Liver (tissue), 9 donors: ENCODE measurements around the gene CTBS. TPM values are rescaled to one million over a fixed set of nuclear protein-coding genes. Genes with fewer than 3 reads are reported as not detected.

Experiments used
- DNase-seq: peaks from one replicate; pipeline ENCODE4 v3.0.0-alpha.2; 2017; ENCODE audit warnings: low spot score
- H3K27ac ChIP-seq, 2 donors: one replicate each; pipeline ENCODE4 v1.7.0; 2013; ENCODE audit warnings: inconsistent platforms in 2 of 2, low read length in 2 of 2, control low read depth in 1 of 2, low read depth in 1 of 2, mild to moderate bottlenecking in 1 of 2
- H3K27me3 ChIP-seq, 4 donors: one replicate each; pipeline versions ENCODE4 v1.6.1 to v1.7.0; 2013; ENCODE audit warnings: low read length in 3 of 4, inconsistent platforms in 1 of 4, mild to moderate bottlenecking in 1 of 4, moderate library complexity in 1 of 4; ENCODE audit not compliant: control insufficient read depth in 4 of 4, insufficient read depth in 4 of 4
- H3K36me3 ChIP-seq, 4 donors: one replicate each; pipeline versions ENCODE4 v1.6.1 to v1.7.0; 2013; ENCODE audit warnings: low read length in 3 of 4, mild to moderate bottlenecking in 3 of 4, low read depth in 1 of 4, moderate library complexity in 1 of 4; ENCODE audit not compliant: control insufficient read depth in 4 of 4, insufficient read depth in 3 of 4
- H3K4me1 ChIP-seq, 4 donors: one replicate each; pipeline versions ENCODE4 v1.6.1 to v1.7.0; 2013; ENCODE audit warnings: low read length in 3 of 4, mild to moderate bottlenecking in 3 of 4, moderate library complexity in 1 of 4; ENCODE audit not compliant: control insufficient read depth in 4 of 4, insufficient read depth in 4 of 4
- H3K4me3 ChIP-seq, 3 donors: one replicate each; pipeline versions ENCODE4 v1.6.1 to v1.7.0; 2013; ENCODE audit warnings: low read length in 3 of 3, control low read depth in 1 of 3, low read depth in 1 of 3, mild to moderate bottlenecking in 1 of 3
- H3K9ac ChIP-seq, 2 donors: one replicate each; pipeline ENCODE4 v1.7.0; 2013; ENCODE audit warnings: low read length in 2 of 2, mild to moderate bottlenecking in 2 of 2, moderate library complexity in 2 of 2, control low read depth in 1 of 2, low read depth in 1 of 2
- H3K9me3 ChIP-seq, 4 donors: one replicate each; pipeline versions ENCODE4 v1.6.1 to v1.7.0; 2013; ENCODE audit warnings: low read length in 3 of 4; ENCODE audit not compliant: control insufficient read depth in 4 of 4
- EGR1 ChIP-seq, 2 donors: IDR thresholded peaks; 2 replicates each; pipeline ENCODE4 v1.6.1; 2016 to 2018; ENCODE audit warnings: antibody characterized with exemption in 2 of 2, low read depth in 2 of 2
- FOXA1 ChIP-seq: IDR thresholded peaks from 2 replicates; pipeline ENCODE4 v1.6.1; 2016; ENCODE audit warnings: antibody characterized with exemption
- GABPA ChIP-seq, 2 donors: IDR thresholded peaks in 1 of 2; conservative IDR thresholded peaks in 1 of 2; 2 replicates each; pipeline ENCODE4 v1.6.1; 2016; ENCODE audit warnings: antibody characterized with exemption in 2 of 2, mild to moderate bottlenecking in 1 of 2, moderate library complexity in 1 of 2
- HNF4A ChIP-seq, 2 donors: conservative IDR thresholded peaks; 2 replicates each; pipeline ENCODE4 v1.6.1; 2016; ENCODE audit warnings: antibody characterized with exemption in 2 of 2, mild to moderate bottlenecking in 2 of 2
- HNF4G ChIP-seq: IDR thresholded peaks from 2 replicates; pipeline ENCODE4 v1.6.1; 2016; ENCODE audit warnings: antibody characterized with exemption
- JUND ChIP-seq, 2 donors: IDR thresholded peaks; 2 replicates each; pipeline ENCODE4 v1.6.1; 2016; ENCODE audit warnings: antibody characterized with exemption in 2 of 2
- NR2F2 ChIP-seq: IDR thresholded peaks from 2 replicates; pipeline ENCODE4 v1.6.1; 2016; ENCODE audit warnings: antibody characterized with exemption
- RAD21 ChIP-seq, 2 donors: IDR thresholded peaks; 2 replicates each; pipeline ENCODE4 v1.6.1; 2016; ENCODE audit warnings: antibody characterized with exemption in 2 of 2, mild to moderate bottlenecking in 2 of 2
- RXRA ChIP-seq, 2 donors: IDR thresholded peaks; 2 replicates each; pipeline ENCODE4 v1.6.1; 2017 to 2018; ENCODE audit warnings: antibody characterized with exemption in 2 of 2, mild to moderate bottlenecking in 1 of 2
- SP1 ChIP-seq: IDR thresholded peaks from 2 replicates; pipeline ENCODE4 v1.6.1; 2018; ENCODE audit warnings: antibody characterized with exemption, mild to moderate bottlenecking
- TAF1 ChIP-seq: conservative IDR thresholded peaks from 2 replicates; pipeline ENCODE4 v1.6.1; 2016; ENCODE audit warnings: antibody characterized with exemption, mild to moderate bottlenecking
- YY1 ChIP-seq: IDR thresholded peaks from 2 replicates; pipeline ENCODE4 v1.6.1; 2016; ENCODE audit warnings: antibody characterized with exemption, mild to moderate bottlenecking
- WGBS: extraction: QIAGEN DNeasy Blood & Tissue Kit; methylation state at CpG from one replicate; pipeline ENCODE4 v1.1.7; 2013; 5-methylcytosine and 5-hydroxymethylcytosine counted together
- polyA plus RNA-seq, 2 donors: library from polyadenylated mRNA; stranded (reverse) in 1 of 2; unstranded in 1 of 2; fragments of 200-250 nt in 1 of 2; fragments of >200 nt in 1 of 2; fragmentation: Nextera tagmentation in 1 of 2; extraction: Ambion mirVana in 1 of 2; gene quantifications; one replicate each; pipeline versions ENCODE4 v1.2.1 to v1.2.3, GENCODE V29; 2013 to 2015
- total RNA-seq, 2 donors: library from RNA; depleted of rRNA; stranded (reverse); fragments of >200 nt; gene quantifications; one replicate each; pipeline ENCODE4 v1.2.3, GENCODE V29; 2014
- TF ChIP-seq, protein P1 (sequence below): IDR thresholded peaks from 2 replicates; pipeline ENCODE4 v1.6.1; 2016; ENCODE audit warnings: antibody characterized with exemption
- TF ChIP-seq, protein P2 (sequence below): fragments of 150-350 bp; IDR thresholded peaks from 2 replicates; pipeline ENCODE4 v1.5.1; 2017; ENCODE audit warnings: improper control_type of control experiment, low read depth, low read length; ENCODE audit not compliant: missing input control
- TF ChIP-seq, protein P3 (sequence below): IDR thresholded peaks from 2 replicates; pipeline ENCODE4 v1.6.1; 2016; ENCODE audit warnings: antibody characterized with exemption
- TF ChIP-seq, protein P4 (sequence below): IDR thresholded peaks from 2 replicates; pipeline ENCODE4 v1.6.1; 2016; ENCODE audit warnings: antibody characterized with exemption, mild to moderate bottlenecking
- TF ChIP-seq, protein P5 (sequence below): IDR thresholded peaks from 2 replicates; pipeline ENCODE4 v1.6.1; 2016; ENCODE audit warnings: antibody characterized with exemption
- donor health status: healthy.
- donor health status: healthy.
- donor health status: healthy.
- donor health status: healthy.
- donor health status: healthy.

The CTBS gene
- total and polyA plus RNA-seq, 4 donors, result 8.5 to 26.9 (median 19.9) TPM

DNA sequence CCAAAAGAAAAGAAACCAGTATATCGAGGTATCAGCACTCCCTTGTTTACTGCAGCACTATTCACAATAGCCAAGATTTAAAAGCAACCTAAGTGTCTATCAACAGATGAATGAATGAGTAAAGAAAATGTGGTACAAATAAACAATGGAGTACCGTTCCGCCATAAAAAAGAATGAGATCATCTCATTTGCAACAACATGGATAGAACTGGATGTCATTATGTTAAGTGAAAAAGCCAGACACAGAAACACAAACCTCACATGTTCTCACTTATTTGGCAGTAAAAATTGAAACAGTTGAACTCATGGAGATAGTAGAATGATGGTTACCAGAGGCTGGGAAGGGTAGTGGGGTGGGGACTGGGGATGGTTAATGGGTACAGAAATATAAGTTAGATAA is 63.6 kb downstream of the CTBS start:
- peaks cover 0 to 6% (median 0%) of the 10 kb centered on the region in 4 donors for H3K4me1 ChIP-seq
- H3K9me3 ChIP-seq, result no peaks in the 10 kb centered on the region
- TF ChIP-seq, protein P1, sequence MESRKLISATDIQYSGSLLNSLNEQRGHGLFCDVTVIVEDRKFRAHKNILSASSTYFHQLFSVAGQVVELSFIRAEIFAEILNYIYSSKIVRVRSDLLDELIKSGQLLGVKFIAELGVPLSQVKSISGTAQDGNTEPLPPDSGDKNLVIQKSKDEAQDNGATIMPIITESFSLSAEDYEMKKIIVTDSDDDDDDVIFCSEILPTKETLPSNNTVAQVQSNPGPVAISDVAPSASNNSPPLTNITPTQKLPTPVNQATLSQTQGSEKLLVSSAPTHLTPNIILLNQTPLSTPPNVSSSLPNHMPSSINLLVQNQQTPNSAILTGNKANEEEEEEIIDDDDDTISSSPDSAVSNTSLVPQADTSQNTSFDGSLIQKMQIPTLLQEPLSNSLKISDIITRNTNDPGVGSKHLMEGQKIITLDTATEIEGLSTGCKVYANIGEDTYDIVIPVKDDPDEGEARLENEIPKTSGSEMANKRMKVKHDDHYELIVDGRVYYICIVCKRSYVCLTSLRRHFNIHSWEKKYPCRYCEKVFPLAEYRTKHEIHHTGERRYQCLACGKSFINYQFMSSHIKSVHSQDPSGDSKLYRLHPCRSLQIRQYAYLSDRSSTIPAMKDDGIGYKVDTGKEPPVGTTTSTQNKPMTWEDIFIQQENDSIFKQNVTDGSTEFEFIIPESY, result no peak
- TF ChIP-seq, protein P2, sequence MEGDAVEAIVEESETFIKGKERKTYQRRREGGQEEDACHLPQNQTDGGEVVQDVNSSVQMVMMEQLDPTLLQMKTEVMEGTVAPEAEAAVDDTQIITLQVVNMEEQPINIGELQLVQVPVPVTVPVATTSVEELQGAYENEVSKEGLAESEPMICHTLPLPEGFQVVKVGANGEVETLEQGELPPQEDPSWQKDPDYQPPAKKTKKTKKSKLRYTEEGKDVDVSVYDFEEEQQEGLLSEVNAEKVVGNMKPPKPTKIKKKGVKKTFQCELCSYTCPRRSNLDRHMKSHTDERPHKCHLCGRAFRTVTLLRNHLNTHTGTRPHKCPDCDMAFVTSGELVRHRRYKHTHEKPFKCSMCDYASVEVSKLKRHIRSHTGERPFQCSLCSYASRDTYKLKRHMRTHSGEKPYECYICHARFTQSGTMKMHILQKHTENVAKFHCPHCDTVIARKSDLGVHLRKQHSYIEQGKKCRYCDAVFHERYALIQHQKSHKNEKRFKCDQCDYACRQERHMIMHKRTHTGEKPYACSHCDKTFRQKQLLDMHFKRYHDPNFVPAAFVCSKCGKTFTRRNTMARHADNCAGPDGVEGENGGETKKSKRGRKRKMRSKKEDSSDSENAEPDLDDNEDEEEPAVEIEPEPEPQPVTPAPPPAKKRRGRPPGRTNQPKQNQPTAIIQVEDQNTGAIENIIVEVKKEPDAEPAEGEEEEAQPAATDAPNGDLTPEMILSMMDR, result no peak
- H3K9ac ChIP-seq, result no peak overlapping the region
- DNase-seq, result no peak
- 94% methylated on average over 3 of the region's 3 CpGs for WGBS
- H3K4me3 ChIP-seq, result no peak overlapping the region
- no peaks in the 10 kb centered on the region for H3K27me3 ChIP-seq
- no peak overlapping the region for H3K27ac ChIP-seq
- H3K36me3 ChIP-seq, result no peaks in the 10 kb centered on the region

DNA sequence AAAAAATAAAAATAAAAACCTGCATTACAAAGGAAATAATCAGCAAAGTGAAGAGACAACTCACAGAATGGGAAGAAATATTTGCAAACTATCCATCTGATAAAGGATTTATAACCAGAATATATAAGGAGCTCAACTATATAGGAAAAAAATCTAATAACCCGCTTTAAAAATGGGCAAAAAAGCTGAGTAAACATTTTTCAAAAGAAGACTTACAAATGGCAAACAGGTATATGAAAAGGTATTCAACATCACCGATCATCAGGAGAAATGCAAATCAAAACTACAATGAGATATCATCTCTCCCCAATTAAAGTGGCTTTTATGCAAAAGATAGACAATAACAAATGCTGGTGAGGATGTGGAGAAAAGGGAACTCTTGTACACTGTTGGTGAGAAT is 64.1 kb downstream of the CTBS start:
- Histone ChIP-seq H3K4me1 (peaks cover 0 to 6% (median 0%) of the 10 kb centered on the region in 4 donors), H3K27me3 (no peaks in the 10 kb centered on the region), H3K9ac (no peak overlapping the region), H3K36me3 (no peaks in the 10 kb centered on the region), H3K9me3 (no peaks in the 10 kb centered on the region), H3K27ac (no peak overlapping the region), H3K4me3 (no peak overlapping the region)
- WGBS, result 92% methylated on average over 2 of the region's 2 CpGs
- TF ChIP-seq YY1, result no peak
- TF ChIP-seq, protein P3, sequence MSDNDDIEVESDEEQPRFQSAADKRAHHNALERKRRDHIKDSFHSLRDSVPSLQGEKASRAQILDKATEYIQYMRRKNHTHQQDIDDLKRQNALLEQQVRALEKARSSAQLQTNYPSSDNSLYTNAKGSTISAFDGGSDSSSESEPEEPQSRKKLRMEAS, result no peak
- no peak for TF ChIP-seq GABPA (IDR thresholded peaks at IDR 0.05 in 1 of 2, conservative IDR thresholded peaks at IDR 0.05 in 1 of 2)
- no peak for TF ChIP-seq EGR1 (IDR thresholded peaks at IDR 0.05; ENCODE audit: low read depth in 2 of 2)
- TF ChIP-seq RXRA (IDR thresholded peaks at IDR 0.05), result no peak
- TF ChIP-seq TAF1, result no peak
- no peak for TF ChIP-seq FOXA1
- DNase-seq, result no peak

DNA sequence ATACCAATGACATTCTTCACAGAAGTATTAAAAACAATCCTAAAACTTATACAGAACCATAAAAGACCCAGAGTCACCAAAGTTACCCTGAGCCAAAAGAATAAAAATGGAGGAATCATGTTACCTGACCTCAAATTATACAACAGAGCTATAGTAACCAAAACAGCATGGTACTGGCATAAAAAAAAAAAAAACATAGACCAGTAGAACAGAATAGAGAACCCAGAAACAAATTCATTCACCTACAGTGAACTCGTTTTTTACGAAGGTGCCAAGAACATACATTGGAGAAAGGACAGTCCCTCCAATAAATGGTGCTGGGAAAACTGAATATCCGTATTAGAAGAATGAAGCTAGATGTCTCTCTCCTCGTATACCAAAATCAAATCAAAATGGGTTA is 65.2 kb downstream of the CTBS start:
- no peak overlapping the region for H3K27ac ChIP-seq
- no peak overlapping the region for H3K4me3 ChIP-seq
- H3K9ac ChIP-seq, result no peak overlapping the region
- H3K9me3 ChIP-seq, result no peaks in the 10 kb centered on the region
- no peaks in the 10 kb centered on the region for H3K27me3 ChIP-seq
- 98% methylated on average over 4 of the region's 4 CpGs for WGBS
- H3K36me3 ChIP-seq, result no peaks in the 10 kb centered on the region
- peaks cover 0 to 17% (median 5%) of the 10 kb centered on the region in 4 donors for H3K4me1 ChIP-seq
- DNase-seq, result no peak
- TF ChIP-seq RXRA (IDR thresholded peaks at IDR 0.05) (no peak), FOXA1 (no peak), TAF1 (no peak), SP1 (no peak), GABPA (IDR thresholded peaks at IDR 0.05 in 1 of 2, conservative IDR thresholded peaks at IDR 0.05 in 1 of 2) (no peak), RAD21 (IDR thresholded peaks at IDR 0.05) (no peak), EGR1 (IDR thresholded peaks at IDR 0.05; ENCODE audit: low read depth in 2 of 2) (no peak), HNF4G (no peak), JUND (IDR thresholded peaks at IDR 0.05) (no peak), HNF4A (conservative IDR thresholded peaks at IDR 0.05) (no peak), YY1 (no peak), NR2F2 (no peak)
- TF ChIP-seq, protein P4, sequence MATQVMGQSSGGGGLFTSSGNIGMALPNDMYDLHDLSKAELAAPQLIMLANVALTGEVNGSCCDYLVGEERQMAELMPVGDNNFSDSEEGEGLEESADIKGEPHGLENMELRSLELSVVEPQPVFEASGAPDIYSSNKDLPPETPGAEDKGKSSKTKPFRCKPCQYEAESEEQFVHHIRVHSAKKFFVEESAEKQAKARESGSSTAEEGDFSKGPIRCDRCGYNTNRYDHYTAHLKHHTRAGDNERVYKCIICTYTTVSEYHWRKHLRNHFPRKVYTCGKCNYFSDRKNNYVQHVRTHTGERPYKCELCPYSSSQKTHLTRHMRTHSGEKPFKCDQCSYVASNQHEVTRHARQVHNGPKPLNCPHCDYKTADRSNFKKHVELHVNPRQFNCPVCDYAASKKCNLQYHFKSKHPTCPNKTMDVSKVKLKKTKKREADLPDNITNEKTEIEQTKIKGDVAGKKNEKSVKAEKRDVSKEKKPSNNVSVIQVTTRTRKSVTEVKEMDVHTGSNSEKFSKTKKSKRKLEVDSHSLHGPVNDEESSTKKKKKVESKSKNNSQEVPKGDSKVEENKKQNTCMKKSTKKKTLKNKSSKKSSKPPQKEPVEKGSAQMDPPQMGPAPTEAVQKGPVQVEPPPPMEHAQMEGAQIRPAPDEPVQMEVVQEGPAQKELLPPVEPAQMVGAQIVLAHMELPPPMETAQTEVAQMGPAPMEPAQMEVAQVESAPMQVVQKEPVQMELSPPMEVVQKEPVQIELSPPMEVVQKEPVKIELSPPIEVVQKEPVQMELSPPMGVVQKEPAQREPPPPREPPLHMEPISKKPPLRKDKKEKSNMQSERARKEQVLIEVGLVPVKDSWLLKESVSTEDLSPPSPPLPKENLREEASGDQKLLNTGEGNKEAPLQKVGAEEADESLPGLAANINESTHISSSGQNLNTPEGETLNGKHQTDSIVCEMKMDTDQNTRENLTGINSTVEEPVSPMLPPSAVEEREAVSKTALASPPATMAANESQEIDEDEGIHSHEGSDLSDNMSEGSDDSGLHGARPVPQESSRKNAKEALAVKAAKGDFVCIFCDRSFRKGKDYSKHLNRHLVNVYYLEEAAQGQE, result no peak
- TF ChIP-seq, protein P2, result no peak
- TF ChIP-seq, protein P5, sequence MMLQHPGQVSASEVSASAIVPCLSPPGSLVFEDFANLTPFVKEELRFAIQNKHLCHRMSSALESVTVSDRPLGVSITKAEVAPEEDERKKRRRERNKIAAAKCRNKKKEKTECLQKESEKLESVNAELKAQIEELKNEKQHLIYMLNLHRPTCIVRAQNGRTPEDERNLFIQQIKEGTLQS, result no peak
- TF ChIP-seq, protein P3, result no peak
